HL-60 (cell line): ENCODE measurements around the gene CSK.

Experiments
- DNase-seq, 2 experiments: peaks; one replicate each; pipeline ENCODE4 v3.0.0-alpha.2; 2010 to 2020; ENCODE audit warnings: low read depth in 1 of 2, low spot score in 1 of 2
- H3K27ac ChIP-seq: fragments of 250-450 bp; sonication (Bioruptor Pico); replicated peaks from 2 replicates; pipeline ENCODE4 v1.5.1; 2020; ENCODE audit warnings: mild to moderate bottlenecking, moderate library complexity
- H3K27me3 ChIP-seq: fragments of 250-450 bp; sonication (Bioruptor Pico); 2 replicates; pipeline ENCODE4 v1.5.1; 2021; ENCODE audit warnings: mild to moderate bottlenecking, moderate library complexity; ENCODE audit not compliant: insufficient read depth, poor library complexity, severe bottlenecking
- H3K4me3 ChIP-seq: replicated peaks from 2 replicates; pipeline ENCODE4 v1.5.1; 2011; ENCODE audit warnings: mild to moderate bottlenecking, control low read depth, low read length; ENCODE audit not compliant: insufficient read depth
- CTCF ChIP-seq: IDR thresholded peaks from one replicate; pipeline ENCODE4 v1.5.1; 2011; ENCODE audit warnings: low read length, control low read depth, inconsistent platforms; ENCODE audit not compliant: insufficient read depth
- GABPA ChIP-seq: IDR thresholded peaks from 2 replicates; pipeline ENCODE4 v1.6.1; 2012; ENCODE audit warnings: low read depth
- POLR2AphosphoS5 ChIP-seq: IDR thresholded peaks from 2 replicates; pipeline ENCODE4 v1.6.1; 2012; ENCODE audit warnings: low read depth
- REST ChIP-seq: IDR thresholded peaks from 2 replicates; pipeline ENCODE4 v1.6.1; 2012; ENCODE audit warnings: low read depth; ENCODE audit not compliant: insufficient replicate concordance
- SPI1 ChIP-seq: IDR thresholded peaks from 2 replicates; pipeline ENCODE4 v1.6.1; 2012; ENCODE audit warnings: low read depth, mild to moderate bottlenecking, borderline replicate concordance

CSK gene

DNA sequence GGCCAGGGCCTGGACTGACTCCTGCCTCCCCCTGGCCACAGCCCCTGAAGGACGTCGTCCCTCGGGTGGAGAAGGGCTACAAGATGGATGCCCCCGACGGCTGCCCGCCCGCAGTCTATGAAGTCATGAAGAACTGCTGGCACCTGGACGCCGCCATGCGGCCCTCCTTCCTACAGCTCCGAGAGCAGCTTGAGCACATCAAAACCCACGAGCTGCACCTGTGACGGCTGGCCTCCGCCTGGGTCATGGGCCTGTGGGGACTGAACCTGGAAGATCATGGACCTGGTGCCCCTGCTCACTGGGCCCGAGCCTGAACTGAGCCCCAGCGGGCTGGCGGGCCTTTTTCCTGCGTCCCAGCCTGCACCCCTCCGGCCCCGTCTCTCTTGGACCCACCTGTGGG is 20.4 kb downstream of the CSK start:
- Histone ChIP-seq H3K4me3 (no peak overlapping the region), H3K27ac (no peak overlapping the region), H3K27me3 (no peaks in the 10 kb centered on the region)
- no peak for DNase-seq
- TF ChIP-seq SPI1 = no peak
- no peak for TF ChIP-seq REST
- TF ChIP-seq GABPA = no peak
- no peak for TF ChIP-seq POLR2AphosphoS5
- no peak for TF ChIP-seq CTCF

DNA sequence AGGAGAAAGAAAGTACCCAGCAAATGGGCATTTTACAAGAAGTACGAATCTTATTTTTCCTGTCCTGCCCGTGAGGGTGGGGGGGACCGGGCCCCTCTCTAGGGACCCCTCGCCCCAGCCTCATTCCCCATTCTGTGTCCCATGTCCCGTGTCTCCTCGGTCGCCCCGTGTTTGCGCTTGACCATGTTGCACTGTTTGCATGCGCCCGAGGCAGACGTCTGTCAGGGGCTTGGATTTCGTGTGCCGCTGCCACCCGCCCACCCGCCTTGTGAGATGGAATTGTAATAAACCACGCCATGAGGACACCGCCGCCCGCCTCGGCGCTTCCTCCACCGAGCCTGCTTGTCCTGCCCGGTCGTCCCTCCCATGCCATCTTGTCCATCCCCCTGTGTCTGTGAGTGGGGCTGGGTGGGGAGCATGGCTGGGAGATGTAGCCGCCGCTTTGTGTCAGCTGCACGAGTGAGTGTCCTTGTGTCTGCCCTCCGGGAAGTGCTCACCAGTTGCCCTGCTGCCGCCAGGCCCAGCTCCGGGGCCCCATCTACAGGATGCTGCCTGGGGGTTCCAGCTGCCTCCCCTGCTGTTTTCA is 21.1 kb downstream of the CSK start:
- Histone ChIP-seq H3K27ac (no peak overlapping the region), H3K27me3 (no peaks in the 10 kb centered on the region), H3K4me3 (no peak overlapping the region)
- DNase-seq = no peak
- TF ChIP-seq SPI1 (no peak), CTCF (no peak), POLR2AphosphoS5 (no peak; the same call in 1 of the 2 replicates), GABPA (no peak), REST (no peak)

GRCh38 chr15:74804935-74805334 is 23.1 kb downstream of the CSK start:
- TF ChIP-seq REST (no peak), GABPA (no peak), POLR2AphosphoS5 (no peak)
- no peaks in the 10 kb centered on the region for H3K27me3 ChIP-seq
- H3K4me3 ChIP-seq = no peak overlapping the region
- no peak for DNase-seq
- H3K27ac ChIP-seq = no peak overlapping the region
